Uterus (tissue), 4 donors: Measurements from ENCODE around the gene ANO6. TPM values are rescaled to one million over a fixed set of nuclear protein-coding genes. Genes with fewer than 3 reads are reported as not detected.

Experiments
- DNase-seq, 2 donors: peaks; one replicate each; pipeline ENCODE4 v3.0.0-alpha.2; 2019 to 2020
- H3K27ac ChIP-seq, 2 donors: fragments of 200-600 bp; sonication (generic); 1 replicate in 1 of 2; 2 replicates in 1 of 2; pipeline ENCODE4 v1.5.1; 2016 to 2018
- H3K27me3 ChIP-seq, 2 donors: fragments of 200-600 bp; sonication (generic); one replicate each; pipeline ENCODE4 v1.5.1; 2018 to 2019; ENCODE audit warnings: control low read depth in 1 of 2
- H3K36me3 ChIP-seq, 2 donors: fragments of 200-600 bp; sonication (generic); one replicate each; pipeline ENCODE4 v1.5.1; 2019; ENCODE audit warnings: control low read depth in 1 of 2
- H3K4me1 ChIP-seq, 2 donors: fragments of 200-600 bp; sonication (generic); one replicate each; pipeline ENCODE4 v1.5.1; 2018 to 2019; ENCODE audit warnings: control low read depth in 1 of 2
- H3K4me3 ChIP-seq, 2 donors: fragments of 200-600 bp; sonication (generic); 1 replicate in 1 of 2; 2 replicates in 1 of 2; pipeline ENCODE4 v1.5.1; 2018 to 2019; ENCODE audit warnings: mild to moderate bottlenecking in 1 of 2
- H3K9me3 ChIP-seq, 2 donors: fragments of 200-600 bp; sonication (generic); one replicate each; pipeline ENCODE4 v1.5.1; 2019; ENCODE audit warnings: control low read depth in 1 of 2
- CTCF ChIP-seq, 4 experiments: fragments of 200-600 bp in 2 of 4; fragments of 450-650 bp in 2 of 4; sonication (generic) in 2 of 4; IDR thresholded peaks; one replicate each; pipeline ENCODE4 v1.5.1; 2016 to 2019; ENCODE audit warnings: antibody characterized with exemption in 4 of 4, mild to moderate bottlenecking in 2 of 4, moderate library complexity in 1 of 4
- POLR2A ChIP-seq, 2 donors: fragments of 450-650 bp; IDR thresholded peaks; one replicate each; pipeline ENCODE4 v1.6.1; 2016; ENCODE audit warnings: antibody characterized with exemption in 2 of 2, mild to moderate bottlenecking in 1 of 2, moderate library complexity in 1 of 2
- intact Hi-C: fragments of 100-400 bp; cut with DNase I; formaldehyde crosslinking; loops from one replicate; pipeline ENCODE4 v1.15.1; 2023; ENCODE audit warnings: low total_unique reads
- small RNA-seq: library from RNA; depleted of rRNA; stranded (forward); fragments of <200 nt; gene quantifications from one replicate; pipeline ENCODE3, GENCODE V24; 2016
- total RNA-seq, 4 donors: library from RNA; depleted of rRNA in 3 of 4; stranded (reverse); fragments of >200 nt in 3 of 4; gene quantifications; one replicate each; pipeline versions ENCODE4 v1.1.0 to v1.2.4, GENCODE V29; 2014 to 2023
- donor health status: DM: yes; HTN: yes; CAD: no.

The ANO6 gene
- total RNA-seq, 4 donors from 2014 or later: 53.8 to 125 (median 75.9) TPM

GRCh38 chr12:45483571-45483970 lies 267.7 kb downstream of the ANO6 start:
- Histone ChIP-seq H3K9me3 (no peaks in the 10 kb centered on the region), H3K27ac (no peak overlapping the region), H3K36me3 (no peaks in the 10 kb centered on the region), H3K27me3 (no peaks in the 10 kb centered on the region), H3K4me3 (no peak overlapping the region), H3K4me1 (no peaks in the 10 kb centered on the region)
- TF ChIP-seq POLR2A (IDR thresholded peaks at IDR 0.05) (no peak), CTCF (IDR thresholded peaks at IDR 0.05) (no peak)
- intact Hi-C loops: no loop called here
- DNase-seq: peak; percentile 38 to 68

Small RNAs within 50 kb of the gene (small RNA-seq; reads per million reads assigned to genes)
- gene AC009248.2: not detected

Other genes with a start within 250 kb of the ANO6 start
- under 1 TPM in 1 of 4 donors, not detected in 3; 0.35 TPM for gene DBX2, start 165.0 kb upstream of the ANO6 start, total RNA-seq